OCI-LY7 (cell line): ENCODE measurements around the gene KLF11. TPM values are rescaled to one million over a fixed set of nuclear protein-coding genes. Genes with fewer than 3 reads are reported as not detected.

ENCODE experiments used
- BruUV-seq: library from RNA; stranded (reverse); fragments of 400-500 nt; replicated peaks from 2 replicates; lab custom pipeline; 2021; lab: Mats Ljungman, UMichigan
- CTCF ChIA-PET: fragments of 300-600 bp; sonication (Branson Sonifier 250); formaldehyde crosslinking; loops from one replicate; lab custom pipeline; 2022; ENCODE audit warnings: antibody characterized with exemption; ENCODE audit not compliant: unreplicated experiment; lab: Charles Lee
- POLR2A ChIA-PET: fragments of 300-600 bp; sonication (Branson Sonifier 250); formaldehyde crosslinking; loops from one replicate; lab custom pipeline; 2022; ENCODE audit warnings: antibody characterized with exemption; lab: Charles Lee
- DNase-seq: peaks from one replicate; pipeline ENCODE4 v3.0.0-alpha.2; 2015; ENCODE audit warnings: low spot score
- H2AFZ ChIP-seq: fragments of 200-600 bp; sonication (generic), shearing (Covaris generic); 2 replicates; pipeline ENCODE4 v1.6.1; 2014; ENCODE audit warnings: mild to moderate bottlenecking, antibody characterized with exemption, low read length, moderate library complexity
- H3K27ac ChIP-seq: fragments of 200-600 bp; sonication (generic); 2 replicates; pipeline ENCODE4 v1.5.1; 2014; ENCODE audit warnings: mixed run types, low read depth, mild to moderate bottlenecking, moderate library complexity, low read length, inconsistent platforms; ENCODE audit not compliant: poor library complexity, severe bottlenecking
- H3K36me3 ChIP-seq: fragments of 200-600 bp; sonication (generic); 2 replicates; pipeline ENCODE4 v1.6.1; 2014; ENCODE audit warnings: mild to moderate bottlenecking, antibody characterized with exemption, low read length, moderate library complexity, mixed read lengths; ENCODE audit not compliant: insufficient read depth
- H3K4me1 ChIP-seq: fragments of 200-600 bp; sonication (generic); 2 replicates; pipeline ENCODE4 v1.5.1; 2014; ENCODE audit warnings: mild to moderate bottlenecking, low read length; ENCODE audit not compliant: insufficient read depth, poor library complexity, severe bottlenecking
- H3K4me2 ChIP-seq: fragments of 200-600 bp; sonication (generic); 2 replicates; pipeline ENCODE4 v1.6.1; 2014; ENCODE audit warnings: mild to moderate bottlenecking, low read length
- H3K4me3 ChIP-seq: fragments of 200-600 bp; sonication (generic); 2 replicates; pipeline ENCODE4 v1.5.1; 2014; ENCODE audit warnings: mild to moderate bottlenecking, low read depth, low read length; ENCODE audit not compliant: poor library complexity, severe bottlenecking
- H3K79me2 ChIP-seq: fragments of 200-600 bp; sonication (generic); 2 replicates; pipeline ENCODE4 v1.6.1; 2016; ENCODE audit warnings: low read depth, mild to moderate bottlenecking, low read length, moderate library complexity, mixed read lengths; ENCODE audit not compliant: insufficient read depth
- H3K9me2 ChIP-seq: fragments of 200-600 bp; sonication (generic); 2 replicates; pipeline ENCODE4 v1.6.1; 2016; ENCODE audit warnings: mild to moderate bottlenecking, low read length, mixed read lengths; ENCODE audit not compliant: insufficient read depth
- H3K9me3 ChIP-seq: fragments of 200-600 bp; sonication (generic); 2 replicates; pipeline ENCODE4 v1.6.1; 2014; ENCODE audit warnings: mild to moderate bottlenecking, mixed run types, low read length, mixed read lengths
- H4K20me1 ChIP-seq: fragments of 200-600 bp; sonication (generic); 2 replicates; pipeline ENCODE4 v1.6.1; 2014; ENCODE audit warnings: mild to moderate bottlenecking, antibody characterized with exemption, low read length, moderate library complexity, mixed read lengths; ENCODE audit not compliant: insufficient read depth
- EZH2phosphoT487 ChIP-seq: fragments of 200-600 bp; sonication (generic); IDR thresholded peaks from 2 replicates; pipeline ENCODE4 v1.6.1; 2018; ENCODE audit warnings: low read depth, borderline replicate concordance, mild to moderate bottlenecking, mixed run types, antibody characterized with exemption, low read length, moderate library complexity, mixed read lengths
- intact Hi-C: fragments of 100-400 bp; cut with micrococcal nuclease; formaldehyde crosslinking; loops from one replicate; pipeline ENCODE4 v1.10.0; 2022; ENCODE audit not compliant: unreplicated experiment
- total RNA-seq, 2 experiments: library from RNA; depleted of rRNA in 1 of 2; stranded (reverse); fragments of >200 nt in 1 of 2; shearing (Covaris generic) in 1 of 2; gene quantifications; 2 replicates each; pipeline ENCODE4 v1.2.3, GENCODE V29; 2014 to 2022
- TF ChIP-seq, protein P1 (sequence below): fragments of 200-600 bp; sonication (generic); conservative IDR thresholded peaks from 2 replicates; pipeline ENCODE4 v1.5.1; 2014; ENCODE audit warnings: mild to moderate bottlenecking, antibody characterized with exemption, low read length, moderate library complexity, mixed read lengths

The KLF11 gene
- total RNA-seq, 2 experiments from 2014 or later, result 6.5 to 14.9 TPM

GRCh38 chr2:10045561-10046355 lies 2.4 kb downstream of the KLF11 start:
- intact Hi-C loops, result loop anchor here (10.0 kb wide), 2 partner anchors 399 to 491 kb away; partner anchors contain the start of genes ADAM17 and ODC1
- Histone ChIP-seq H3K4me2 (no peak overlapping the region), H3K4me3 (no peak overlapping the region), H3K9me2 (no peaks in the 10 kb centered on the region), H3K79me2 (no peaks in the 10 kb centered on the region; the same call in 1 of the 2 replicates), H3K9me3 (no peaks in the 10 kb centered on the region), H3K4me1 (peaks cover 8% of the 10 kb centered on the region), H3K27ac (no peak overlapping the region), H3K36me3 (peaks cover 12% of the 10 kb centered on the region; the same call in 1 of the 2 replicates), H4K20me1 (no peaks in the 10 kb centered on the region), H2AFZ (no peak overlapping the region)
- TF ChIP-seq, protein P1, sequence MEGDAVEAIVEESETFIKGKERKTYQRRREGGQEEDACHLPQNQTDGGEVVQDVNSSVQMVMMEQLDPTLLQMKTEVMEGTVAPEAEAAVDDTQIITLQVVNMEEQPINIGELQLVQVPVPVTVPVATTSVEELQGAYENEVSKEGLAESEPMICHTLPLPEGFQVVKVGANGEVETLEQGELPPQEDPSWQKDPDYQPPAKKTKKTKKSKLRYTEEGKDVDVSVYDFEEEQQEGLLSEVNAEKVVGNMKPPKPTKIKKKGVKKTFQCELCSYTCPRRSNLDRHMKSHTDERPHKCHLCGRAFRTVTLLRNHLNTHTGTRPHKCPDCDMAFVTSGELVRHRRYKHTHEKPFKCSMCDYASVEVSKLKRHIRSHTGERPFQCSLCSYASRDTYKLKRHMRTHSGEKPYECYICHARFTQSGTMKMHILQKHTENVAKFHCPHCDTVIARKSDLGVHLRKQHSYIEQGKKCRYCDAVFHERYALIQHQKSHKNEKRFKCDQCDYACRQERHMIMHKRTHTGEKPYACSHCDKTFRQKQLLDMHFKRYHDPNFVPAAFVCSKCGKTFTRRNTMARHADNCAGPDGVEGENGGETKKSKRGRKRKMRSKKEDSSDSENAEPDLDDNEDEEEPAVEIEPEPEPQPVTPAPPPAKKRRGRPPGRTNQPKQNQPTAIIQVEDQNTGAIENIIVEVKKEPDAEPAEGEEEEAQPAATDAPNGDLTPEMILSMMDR, result no peak
- TF ChIP-seq EZH2phosphoT487, result no peak
- BruUV-seq, result no TSS peak
- ChIA-PET POLR2A (no interaction called here), CTCF (no interaction called here)
- DNase-seq, result no peak

DNA sequence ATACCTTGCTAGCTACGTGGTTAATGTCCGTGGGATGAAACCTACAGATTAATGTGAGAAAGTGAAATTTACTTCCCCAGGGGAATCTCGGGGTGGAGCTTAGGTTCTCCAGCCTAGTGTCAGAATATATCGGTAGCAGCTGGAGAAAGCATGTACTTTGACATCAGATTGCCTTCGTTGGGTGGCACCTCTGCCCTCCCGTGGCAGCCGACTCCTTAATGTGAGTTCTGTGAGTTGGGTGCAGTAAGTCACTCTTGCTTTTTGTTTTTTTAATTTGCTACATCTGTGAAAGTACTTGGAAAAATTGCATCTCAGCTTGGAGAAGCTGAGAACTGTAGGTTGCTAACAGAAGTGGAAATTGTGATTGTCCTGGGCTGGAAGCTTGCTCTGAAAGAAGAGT lies 3.6 kb downstream of the KLF11 start:
- ChIA-PET CTCF (interaction anchor here (0.7 kb wide), 1 partner anchor 63 kb away, joined by 3 read pairs; no protein-coding TSS in a partner anchor), POLR2A (no interaction called here)
- no peak for TF ChIP-seq EZH2phosphoT487
- TF ChIP-seq, protein P1, result no peak

More for the DNA sequence above, 3.6 kb downstream of the KLF11 start:
- BruUV-seq, result no TSS peak
- no peaks in the 10 kb centered on the region; the same call in 1 of the 2 replicates for H3K79me2 ChIP-seq
- no peak overlapping the region for H2AFZ ChIP-seq
- peaks cover 14% of the 10 kb centered on the region; the same call in 1 of the 2 replicates for H3K36me3 ChIP-seq
- no peaks in the 10 kb centered on the region for H4K20me1 ChIP-seq
- no peak overlapping the region for H3K27ac ChIP-seq
- no peaks in the 10 kb centered on the region for H3K9me2 ChIP-seq
- no peaks in the 10 kb centered on the region for H3K9me3 ChIP-seq
- H3K4me1 ChIP-seq, result peaks cover 8% of the 10 kb centered on the region
- DNase-seq, result no peak
- intact Hi-C loops, result loop anchor here (10.0 kb wide), 2 partner anchors 398 to 492 kb away; partner anchors contain the start of genes ADAM17 and ODC1
- no peak overlapping the region for H3K4me2 ChIP-seq
- no peak overlapping the region for H3K4me3 ChIP-seq
